Measurements from ENCODE around the gene OTOF.

Gene OTOF
- 0.88 to 3.4 reads per million in 2 donors for total RNA-seq

DNA sequence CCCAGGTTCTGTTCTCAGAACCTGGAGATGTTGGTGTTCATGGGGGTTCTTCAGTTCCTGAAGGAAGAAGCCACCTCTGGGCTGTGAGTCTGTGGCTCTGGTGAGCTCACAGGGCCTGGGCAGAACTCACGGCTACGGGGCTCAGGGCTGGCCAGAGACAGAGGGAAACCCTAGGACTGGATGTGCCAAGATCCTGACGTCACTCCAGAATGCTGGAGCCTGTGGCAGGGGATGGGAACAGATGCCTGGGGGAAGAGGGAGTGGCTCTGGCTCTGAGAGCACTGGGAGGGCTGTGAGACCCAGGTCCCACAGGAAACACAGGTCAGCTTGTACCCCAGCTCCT lies at the start of gene OTOF:
TSS of gene OTOF (minus strand) at position 214 of the 343 bp plus-strand sequence.
- no peak for DNase-seq

DNA sequence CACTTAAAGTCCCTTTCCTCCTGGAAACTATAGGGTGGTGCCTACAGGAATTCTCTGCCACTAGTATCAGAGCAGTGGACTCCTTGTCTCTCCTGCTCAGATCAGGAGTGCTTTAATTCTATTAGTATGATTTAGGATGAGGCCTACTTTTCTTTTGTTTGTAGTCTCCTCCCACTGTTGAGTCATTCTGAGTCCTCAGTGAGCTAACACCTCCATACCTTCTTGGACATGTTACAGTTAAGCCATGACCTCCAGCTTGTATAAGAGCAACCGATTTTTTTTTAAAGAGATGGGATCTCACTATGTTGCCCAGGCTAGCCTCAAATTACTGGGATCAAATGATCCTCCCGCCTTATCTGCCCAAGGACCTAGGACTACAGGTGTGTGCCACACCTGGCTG lies 48.7 kb upstream of the OTOF start:
- DNase-seq: no peak

DNA sequence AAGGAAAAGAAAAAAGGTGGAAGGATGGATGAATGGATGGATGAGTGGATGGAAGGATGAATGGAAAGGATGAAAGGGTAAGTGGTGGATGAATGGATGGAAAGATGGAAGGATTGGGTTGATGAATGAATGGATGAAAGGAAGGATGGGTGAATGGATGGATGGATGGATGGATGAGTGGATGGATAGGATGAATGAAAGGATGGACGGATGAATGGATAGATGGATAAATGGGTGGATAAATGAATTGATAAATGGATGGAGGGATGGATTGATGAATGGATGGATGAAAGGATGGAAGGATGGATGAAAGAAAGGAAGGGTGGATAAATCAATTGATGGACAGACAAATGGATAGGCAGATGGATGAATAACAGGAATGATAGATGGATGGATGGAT lies 48.2 kb upstream of the OTOF start:
- DNase-seq: no peak

DNA sequence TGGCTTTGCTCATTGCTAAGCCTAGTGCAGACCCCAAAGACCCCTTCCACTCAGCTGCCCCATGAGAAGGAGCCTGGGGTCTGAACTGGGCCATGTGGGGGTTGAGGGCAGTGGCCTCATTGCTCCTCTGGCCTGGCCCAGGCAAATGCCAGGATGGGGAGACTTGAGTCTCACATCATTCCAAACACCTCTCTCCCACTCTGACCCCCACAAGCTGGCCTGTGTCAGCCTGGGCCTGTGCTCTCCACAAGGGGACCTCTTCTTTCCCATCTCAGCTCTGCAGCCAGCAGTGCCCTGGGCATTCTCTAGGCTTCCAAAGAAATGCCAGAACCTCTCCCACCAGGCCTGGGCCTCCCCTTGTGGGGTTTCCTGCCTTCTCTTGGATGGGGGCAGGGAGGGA lies 45.8 kb upstream of the OTOF start:
- no peak for DNase-seq

DNA sequence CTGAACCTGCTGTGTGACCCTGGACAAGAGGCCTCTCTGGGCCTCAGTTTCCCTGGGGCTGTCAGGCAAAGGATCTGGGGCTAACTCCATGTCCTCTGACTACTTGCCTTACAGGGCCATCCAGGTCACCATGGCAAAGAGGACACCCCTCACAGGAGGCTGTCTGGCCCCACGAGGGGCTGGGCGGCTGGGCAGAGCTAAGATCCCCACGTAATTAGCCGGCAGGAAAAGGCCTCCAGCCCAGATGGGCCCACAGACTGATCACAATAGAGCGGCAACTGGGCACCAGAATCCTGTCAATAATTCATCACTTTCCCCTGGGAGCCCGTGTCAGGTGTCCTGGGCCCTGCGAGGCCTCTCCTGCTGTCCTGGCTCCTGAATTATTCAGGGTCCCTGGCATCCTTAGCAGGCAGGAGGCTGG lies 44.8 kb upstream of the OTOF start:
- no peak for DNase-seq

DNA sequence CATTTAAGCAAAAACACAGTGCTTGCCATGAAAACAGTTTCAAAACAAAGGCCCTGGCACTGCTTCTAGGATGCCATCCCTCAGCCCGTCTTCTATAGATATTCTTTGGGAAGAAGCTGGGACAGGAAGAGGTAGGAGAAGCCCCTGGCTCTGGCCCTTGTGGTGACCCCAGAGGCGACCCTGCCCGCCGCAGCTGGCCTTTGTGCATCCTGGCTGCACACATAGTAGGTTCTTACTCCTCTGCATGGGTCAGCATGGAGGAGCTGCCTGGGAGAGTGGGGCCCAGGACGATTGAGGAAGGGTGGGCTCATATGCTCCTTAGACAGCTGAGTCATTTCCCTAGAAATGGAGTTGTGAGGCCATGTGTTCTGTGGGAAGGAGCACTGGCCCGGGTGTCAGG lies 44.4 kb upstream of the OTOF start:
- no peak for DNase-seq

DNA sequence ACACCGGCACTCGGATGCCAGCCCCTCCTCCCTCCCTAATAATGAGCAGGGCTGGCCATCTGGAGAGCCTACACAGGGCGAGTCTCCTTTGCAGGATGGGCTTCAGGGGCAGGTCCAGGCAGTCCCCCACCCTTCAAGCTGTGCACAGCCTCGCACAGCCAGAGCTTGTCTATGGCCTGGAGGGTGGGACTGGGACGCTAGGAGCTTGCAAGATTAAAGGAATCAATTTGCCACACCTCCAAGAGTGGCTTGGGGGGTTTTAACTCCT lies 43.9 kb upstream of the OTOF start:
- no peak for DNase-seq

DNA sequence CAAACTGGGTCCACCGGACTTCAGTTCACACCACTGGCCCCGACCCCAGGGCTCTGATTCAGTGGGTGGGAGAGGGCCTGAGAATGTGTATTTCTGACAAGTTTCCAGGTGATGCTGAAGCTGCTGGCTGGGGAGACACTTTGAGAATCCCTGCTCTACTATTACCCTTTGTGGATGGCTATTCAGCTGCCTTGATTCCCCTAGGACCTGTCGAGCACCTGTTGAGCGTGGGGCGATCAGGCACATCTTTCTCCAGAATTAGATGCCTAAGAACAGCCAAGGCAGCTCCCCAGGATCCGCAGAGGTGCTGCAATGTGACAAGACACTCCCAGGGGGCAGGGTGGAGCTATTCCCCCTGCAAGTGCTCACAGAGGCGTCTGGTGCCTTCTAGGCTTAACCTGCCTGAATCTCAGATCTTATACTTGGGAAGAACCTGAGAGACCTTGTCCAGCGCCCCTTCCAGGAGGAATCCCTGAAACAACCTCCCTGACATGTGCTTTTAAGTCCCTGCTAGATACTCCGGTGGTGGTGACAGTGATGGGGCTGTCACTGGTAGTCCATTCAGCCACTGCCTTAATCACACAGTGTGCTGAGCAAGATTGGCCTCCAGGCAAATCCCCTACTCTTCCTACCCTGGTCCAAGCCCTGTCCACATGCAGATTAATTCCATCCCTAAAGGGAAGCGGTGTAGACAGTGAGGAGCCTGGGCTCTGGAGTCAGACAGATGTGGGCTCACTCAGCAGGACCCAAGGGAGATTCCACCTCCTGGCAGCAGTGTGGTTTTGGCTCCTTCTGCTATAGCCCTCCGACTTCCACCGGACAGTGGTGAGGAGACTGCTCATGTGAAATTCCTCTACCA lies 43.4 kb upstream of the OTOF start:
- DNase-seq: no peak

DNA sequence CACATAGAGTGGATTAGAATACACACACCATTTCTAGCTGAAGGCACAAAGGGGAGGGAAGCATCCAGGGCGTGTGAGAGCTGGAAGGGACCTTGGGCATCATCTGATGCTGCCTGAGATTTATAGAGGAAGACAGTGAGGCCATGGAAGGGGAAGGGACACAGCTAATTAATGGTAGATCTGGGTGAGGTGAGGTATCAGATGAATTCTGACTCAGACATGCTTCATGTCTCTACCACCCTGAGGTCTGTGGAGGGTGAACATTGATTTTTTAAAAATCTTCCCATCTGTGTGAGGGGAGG lies 42.2 kb upstream of the OTOF start:
- no peak for DNase-seq

DNA sequence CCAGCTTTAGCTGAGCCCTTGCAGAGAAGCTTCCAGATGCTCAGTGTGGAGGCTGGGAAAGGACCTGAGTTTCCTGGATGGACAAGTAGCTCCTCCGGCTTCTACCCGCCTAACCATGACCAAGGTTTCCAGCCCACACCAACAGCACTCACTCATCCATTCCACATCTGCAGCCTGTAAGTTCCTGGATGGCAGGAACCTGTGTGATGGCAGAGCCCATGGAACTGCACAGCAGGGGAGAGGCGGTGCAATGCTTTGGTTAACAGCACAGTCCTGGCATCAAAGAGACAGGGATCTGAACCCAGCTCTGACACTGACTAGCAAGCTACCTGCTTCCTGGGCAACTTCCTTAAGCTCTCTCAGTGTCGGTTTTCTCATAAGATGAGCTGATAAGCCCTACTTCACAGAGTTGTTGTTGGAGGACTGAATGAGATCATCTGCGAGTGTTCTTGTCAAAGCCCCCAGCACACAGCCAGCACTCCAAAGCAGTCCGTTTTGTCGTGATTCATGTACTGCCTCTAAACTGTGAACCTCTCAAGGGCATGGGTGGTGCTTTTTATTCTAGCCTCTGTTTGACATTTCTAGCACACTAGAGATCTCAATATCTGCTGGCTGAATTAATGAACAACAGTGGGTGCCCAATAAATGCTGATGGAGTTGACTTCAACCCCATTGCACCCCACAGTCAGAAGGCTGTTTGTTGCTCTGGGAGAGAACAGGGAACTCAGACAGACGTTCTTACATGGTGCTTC lies 41.6 kb upstream of the OTOF start:
- peak in 1 of 5 experiments; percentile 43 for DNase-seq

DNA sequence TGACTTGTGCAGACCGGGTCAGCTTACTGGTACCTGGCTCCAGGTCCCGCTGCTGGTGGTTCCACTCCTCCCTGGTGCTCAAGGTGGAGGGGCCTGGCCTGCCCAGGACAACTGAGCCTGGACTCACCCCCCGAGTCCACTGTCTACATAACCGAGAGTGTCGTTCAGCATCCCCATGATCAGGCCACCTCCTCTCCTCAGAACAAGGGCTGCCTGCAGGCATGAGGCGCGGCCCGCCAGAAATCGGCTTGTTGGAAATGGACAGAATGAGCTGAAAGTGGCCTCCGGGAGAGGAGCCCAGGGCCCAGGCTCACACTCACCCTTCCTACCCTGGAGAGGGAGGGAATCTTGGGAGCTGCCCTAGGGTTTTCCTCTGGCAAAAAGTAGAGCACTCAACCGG lies 38.9 kb upstream of the OTOF start:
- DNase-seq: no peak

DNA sequence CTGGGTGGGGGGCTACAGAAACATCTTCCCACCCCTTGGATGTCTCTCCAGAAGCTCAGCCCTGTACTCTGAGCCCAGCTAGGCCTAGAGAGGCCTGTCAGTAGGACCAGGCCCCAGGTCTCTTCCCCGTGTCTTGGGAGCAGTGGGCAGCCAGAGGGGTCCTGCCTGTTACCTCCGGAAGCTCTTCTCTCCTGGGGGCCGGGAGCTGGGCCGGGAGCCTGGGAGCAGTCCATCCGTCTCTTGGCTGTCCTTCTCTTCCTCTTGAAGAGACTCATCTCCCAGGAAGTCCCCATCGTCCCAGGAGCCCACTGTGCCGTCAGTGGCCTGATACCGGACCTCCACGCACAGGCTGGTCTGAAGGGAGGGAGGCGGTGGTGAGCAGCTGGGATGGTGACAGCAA lies 38.3 kb upstream of the OTOF start:
- no peak for DNase-seq

DNA sequence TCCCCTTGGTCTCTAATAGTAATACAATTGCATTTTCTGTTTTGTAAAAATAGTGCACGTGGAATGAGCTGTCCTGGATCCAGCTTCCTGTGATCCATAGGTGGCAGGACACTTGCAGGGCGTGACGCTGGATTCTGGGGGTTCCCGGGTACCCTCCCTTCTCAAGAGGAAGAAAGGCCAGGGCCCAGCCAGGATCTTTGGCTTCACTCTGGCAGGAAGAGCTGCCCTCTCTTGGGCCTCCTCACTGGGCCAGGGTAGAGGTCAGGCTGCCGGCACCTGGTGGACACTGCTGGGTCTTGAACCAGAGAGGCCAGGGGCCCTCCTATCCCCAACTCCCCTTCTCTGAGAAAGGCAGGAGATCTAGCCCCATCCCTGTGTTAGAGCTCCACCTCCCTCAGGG lies 37.8 kb upstream of the OTOF start:
- no peak for DNase-seq

DNA sequence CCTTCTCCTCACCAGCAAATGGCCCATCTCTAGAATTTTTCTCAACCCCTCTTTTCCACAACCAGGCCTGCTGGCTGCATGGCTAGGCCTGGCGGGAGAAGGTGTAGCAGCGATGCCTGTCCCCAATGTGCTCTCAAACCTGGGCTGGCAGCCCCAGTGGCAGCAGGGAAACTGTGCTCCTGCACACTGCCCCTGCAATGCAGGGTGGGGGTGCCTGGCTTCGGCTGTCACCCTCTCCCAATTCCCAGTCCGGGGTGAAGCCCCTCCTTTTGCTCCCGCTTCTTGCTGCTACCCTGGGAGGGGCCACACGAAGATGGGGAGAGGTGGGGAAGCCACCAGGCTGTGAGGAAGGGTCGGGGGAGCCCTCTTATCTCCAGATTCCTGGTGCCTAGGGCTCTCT lies 36.1 kb upstream of the OTOF start:
- no peak for DNase-seq

DNA sequence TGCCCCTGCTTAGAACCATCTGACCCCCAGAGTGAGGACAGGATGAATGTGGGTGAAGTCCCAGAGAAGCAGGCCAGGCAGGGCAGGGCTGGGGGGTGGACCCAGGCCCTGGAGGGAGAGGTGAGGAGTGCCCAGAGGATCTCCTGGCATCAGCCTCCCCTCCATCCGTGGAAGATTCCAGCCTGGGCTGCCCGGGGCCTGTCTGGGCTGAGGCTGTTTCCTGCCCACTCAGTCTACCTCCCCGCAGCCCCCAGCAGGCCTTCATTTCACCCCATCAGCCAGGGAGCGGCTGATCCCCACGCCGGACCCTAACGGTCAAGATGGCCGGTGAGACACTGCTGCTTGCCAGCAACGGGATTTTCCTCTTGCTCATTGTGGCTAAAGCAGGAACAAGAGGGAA lies 35.3 kb upstream of the OTOF start:
- DNase-seq: no peak

DNA sequence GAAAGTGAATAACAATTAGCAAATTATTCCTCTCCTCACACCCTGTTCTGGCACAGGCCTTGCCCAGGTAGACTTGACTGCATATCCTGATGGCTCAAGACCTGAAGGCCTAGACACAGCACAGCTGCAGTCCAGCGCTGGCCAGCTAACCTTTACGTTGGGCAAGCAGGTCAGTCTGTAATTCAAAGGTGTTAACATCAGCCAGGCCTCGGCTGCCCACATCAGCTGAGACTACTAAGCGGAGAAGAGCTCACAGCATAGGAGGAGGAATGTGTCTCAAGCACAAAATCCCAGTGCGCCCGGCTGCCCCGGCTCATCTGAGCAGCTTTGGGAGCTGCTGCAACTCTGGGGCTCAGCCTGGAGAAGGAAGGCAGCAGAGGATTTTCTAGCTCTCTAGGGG lies 33.5 kb upstream of the OTOF start:
- no peak for DNase-seq

DNA sequence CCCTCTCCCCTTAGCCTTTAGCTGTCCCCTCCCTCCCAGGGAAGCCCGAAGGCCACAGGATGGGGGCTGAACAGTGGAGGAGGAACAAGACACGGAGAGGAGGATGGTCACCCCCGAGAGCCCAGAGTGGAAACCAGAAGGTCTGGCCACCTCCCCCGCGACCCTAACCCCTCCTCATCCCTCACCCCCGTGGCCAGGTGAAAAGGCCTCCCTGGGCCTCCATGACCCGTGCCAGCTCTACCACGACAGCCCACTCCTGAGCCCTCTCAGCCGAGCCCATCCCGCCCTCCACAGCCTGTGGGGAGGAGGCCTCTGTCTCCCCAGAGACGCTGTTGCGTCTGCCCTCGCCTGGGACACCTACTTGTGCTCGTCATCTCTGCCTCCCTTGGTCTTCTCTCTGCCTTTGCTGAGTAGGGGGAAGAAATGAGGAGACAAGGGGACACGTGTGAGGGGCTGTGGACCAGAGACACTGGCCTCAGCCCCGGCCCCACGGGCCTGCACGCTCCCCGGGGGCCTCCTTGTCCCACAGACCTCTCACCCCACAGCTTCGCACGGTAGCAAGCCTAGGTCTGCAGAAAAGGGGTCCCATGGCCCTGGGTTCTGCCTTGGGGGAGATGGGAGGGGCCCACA lies 32.5 kb upstream of the OTOF start:
- DNase-seq: no peak

DNA sequence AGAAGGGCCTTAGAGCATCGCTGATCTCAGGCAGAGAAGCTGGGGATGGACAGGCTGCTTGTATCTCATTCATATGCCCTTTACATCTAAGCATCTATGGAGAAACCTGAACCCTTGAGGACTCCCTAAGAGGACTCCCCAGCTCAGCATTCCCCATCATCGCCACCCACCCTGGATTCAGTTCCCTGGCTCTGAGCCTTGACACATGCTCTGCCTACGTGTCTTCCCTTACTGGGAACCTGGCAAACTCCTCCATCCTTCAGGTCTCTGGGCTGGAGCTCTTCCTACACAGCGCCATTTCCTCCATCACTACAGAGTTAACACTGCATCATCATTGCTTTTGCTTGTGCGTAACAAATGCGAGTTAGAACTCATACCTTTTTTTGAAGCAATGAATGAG lies 31.2 kb upstream of the OTOF start:
- DNase-seq: no peak

DNA sequence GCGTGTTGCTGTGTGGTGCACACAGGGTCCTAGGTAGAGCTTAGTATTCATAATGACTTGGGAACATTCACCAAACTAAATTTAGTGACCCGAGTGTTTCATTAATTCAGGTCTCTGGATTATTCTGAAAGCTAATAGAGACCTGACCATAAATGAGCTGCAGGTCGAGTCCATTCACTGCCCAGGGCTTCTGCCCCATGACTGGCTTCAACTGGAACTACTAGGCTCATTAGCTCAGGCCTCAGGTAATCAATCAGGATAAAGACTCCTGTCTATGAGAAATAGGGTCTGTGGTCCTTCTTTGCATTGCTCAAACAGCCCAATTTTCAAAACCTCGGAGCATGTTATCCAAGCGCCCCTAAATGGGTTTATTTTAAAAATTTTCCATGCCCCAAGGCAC lies 30.0 kb upstream of the OTOF start:
- no peak for DNase-seq

DNA sequence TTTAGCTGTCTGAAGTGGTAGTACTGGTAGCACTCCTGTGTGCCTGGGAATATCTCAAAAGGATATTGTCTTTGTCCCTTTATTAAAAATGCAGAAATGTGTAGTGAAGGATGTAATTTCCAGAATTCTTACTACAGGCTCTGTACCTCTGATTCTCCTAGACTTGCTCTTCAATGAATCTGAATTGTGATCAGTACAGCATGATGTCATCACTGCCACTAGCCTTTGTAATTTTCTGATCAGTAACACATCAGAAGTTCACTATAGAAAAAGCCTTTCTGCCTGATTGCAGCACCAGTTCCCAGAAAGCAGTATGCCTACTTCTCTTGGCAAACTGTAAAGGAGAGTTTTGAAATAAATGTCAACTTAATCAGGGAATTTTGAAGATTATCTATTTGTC lies 29.2 kb upstream of the OTOF start:
- DNase-seq: no peak

DNA sequence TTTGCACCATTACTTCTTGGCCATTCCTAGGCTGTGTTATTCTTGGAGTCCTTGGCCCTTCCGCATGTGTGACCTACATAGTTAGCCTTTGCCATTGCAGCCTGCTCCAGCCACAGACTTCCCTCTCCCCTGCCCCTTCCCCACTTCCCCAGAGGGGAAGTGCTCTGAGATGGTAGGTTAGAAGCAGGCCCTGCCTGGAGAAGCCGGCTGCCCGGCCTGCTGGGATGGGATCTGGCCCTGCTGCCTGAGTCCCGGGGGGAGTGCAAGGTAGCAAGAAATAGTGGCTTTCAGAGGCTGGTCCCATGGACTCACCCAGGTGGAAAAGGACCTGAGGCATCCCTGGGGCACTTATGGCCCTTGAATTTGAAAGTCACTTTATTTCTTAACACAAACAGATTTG lies 28.4 kb upstream of the OTOF start:
- DNase-seq: no peak

DNA sequence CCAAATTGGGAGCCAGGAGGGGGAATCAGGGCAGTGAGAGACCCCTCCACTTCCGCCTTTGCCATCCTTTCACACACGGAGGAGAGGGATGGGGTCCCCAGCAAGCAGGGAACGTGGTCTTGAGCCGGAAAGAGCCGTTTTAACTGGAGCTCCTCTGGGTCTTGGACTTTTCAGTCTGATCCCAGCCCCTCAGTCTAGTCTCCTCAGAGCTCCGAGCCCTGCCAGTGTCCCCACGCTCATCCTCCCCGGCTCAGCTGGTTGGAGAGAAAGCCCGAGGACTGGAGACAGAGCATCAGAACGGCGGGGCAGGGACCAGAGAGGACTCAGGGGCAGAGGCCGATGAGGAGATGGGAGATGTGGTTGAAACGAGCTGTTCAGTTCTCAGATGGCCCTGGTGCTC lies 26.1 kb upstream of the OTOF start:
- DNase-seq: no peak

DNA sequence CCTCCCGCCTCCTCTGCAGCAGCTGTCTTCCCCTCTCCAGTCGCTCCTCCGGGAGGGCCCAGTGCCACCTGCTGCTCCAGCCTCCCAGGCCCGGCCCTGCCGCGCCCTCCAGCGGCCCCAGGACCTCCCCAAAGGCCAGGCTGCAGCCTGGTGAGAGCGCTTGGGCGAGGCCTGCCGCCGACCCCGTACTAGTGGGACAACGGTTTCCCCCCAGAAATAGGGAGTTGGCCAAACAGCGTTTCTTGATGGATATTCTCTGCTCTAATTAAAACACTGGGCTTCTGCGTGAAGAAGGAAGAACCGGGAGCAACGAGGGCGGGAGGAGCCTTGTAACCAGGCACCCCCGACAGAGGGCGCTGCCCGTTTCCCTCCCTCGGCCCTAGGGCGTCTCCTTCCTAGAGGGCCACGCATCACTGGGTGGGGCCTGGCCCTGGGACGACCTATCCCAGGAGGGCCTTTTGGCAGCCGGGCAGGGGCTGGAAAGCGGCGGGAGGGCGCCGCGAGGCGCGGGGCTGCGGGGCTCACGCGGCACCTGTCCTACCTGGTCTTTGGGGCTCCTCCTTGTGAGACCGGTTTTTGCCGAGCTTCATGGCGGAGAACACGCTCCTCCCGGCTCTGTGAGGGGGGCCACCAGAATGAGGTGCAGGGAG lies 25.4 kb upstream of the OTOF start:
- peak; percentile 42 to 78 (median 73) for DNase-seq

DNA sequence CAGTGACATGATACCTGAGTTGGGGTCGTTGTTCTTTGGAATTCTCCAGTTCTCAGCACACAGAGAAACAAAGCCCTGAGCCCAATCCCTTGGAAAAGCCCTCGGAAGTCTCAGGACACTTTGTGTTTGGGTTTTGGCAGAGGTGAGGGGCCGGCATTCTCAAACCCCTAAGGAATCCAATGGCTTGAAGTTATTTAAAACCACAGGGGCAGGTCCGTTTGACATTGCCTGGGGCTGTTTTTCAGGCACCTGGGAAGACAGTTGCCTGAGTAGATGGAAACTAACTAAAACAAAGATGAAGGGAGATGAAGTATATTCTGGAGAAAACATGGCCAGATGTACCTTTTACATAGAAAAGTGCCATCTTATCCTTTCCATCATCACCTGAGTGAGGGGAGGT lies 22.5 kb upstream of the OTOF start:
- no peak for DNase-seq
